Measurements from ENCODE around the gene BNIP2. TPM values are rescaled to one million over a fixed set of nuclear protein-coding genes. Genes with fewer than 3 reads are reported as not detected.

The BNIP2 gene
- total and polyA plus RNA-seq, 2 of the 13 experiments (the other 11 are each of a cell fraction or from before 2014, with no cell fraction given): 17.4 to 57.6 TPM

GRCh38 chr15:59656897-59657634 is 32.1 kb downstream of the BNIP2 start, which contains the start of gene GTF2A2 (continued):
- TF ChIP-seq, protein P1, sequence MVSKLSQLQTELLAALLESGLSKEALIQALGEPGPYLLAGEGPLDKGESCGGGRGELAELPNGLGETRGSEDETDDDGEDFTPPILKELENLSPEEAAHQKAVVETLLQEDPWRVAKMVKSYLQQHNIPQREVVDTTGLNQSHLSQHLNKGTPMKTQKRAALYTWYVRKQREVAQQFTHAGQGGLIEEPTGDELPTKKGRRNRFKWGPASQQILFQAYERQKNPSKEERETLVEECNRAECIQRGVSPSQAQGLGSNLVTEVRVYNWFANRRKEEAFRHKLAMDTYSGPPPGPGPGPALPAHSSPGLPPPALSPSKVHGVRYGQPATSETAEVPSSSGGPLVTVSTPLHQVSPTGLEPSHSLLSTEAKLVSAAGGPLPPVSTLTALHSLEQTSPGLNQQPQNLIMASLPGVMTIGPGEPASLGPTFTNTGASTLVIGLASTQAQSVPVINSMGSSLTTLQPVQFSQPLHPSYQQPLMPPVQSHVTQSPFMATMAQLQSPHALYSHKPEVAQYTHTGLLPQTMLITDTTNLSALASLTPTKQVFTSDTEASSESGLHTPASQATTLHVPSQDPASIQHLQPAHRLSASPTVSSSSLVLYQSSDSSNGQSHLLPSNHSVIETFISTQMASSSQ (IDR thresholded peaks at IDR 0.05; ENCODE audit: low read depth): no peak
- TF ChIP-seq, protein P1 (CRISPR knock-in tag; IDR thresholded peaks at IDR 0.05; ENCODE audit: borderline replicate concordance): peak; percentile 50; the same call in 1 of the 2 replicates
- TF ChIP-seq, protein P2, sequence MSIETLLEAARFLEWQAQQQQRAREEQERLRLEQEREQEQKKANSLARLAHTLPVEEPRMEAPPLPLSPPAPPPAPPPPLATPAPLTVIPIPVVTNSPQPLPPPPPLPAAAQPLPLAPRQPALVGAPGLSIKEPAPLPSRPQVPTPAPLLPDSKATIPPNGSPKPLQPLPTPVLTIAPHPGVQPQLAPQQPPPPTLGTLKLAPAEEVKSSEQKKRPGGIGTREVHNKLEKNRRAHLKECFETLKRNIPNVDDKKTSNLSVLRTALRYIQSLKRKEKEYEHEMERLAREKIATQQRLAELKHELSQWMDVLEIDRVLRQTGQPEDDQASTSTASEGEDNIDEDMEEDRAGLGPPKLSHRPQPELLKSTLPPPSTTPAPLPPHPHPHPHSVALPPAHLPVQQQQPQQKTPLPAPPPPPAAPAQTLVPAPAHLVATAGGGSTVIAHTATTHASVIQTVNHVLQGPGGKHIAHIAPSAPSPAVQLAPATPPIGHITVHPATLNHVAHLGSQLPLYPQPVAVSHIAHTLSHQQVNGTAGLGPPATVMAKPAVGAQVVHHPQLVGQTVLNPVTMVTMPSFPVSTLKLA (IDR thresholded peaks at IDR 0.05): no peak
- TF ChIP-seq KLF9 (CRISPR knock-in tag; IDR thresholded peaks at IDR 0.05; ENCODE audit: low read depth) (no peak), GZF1 (CRISPR knock-in tag; IDR thresholded peaks at IDR 0.05) (no peak), PTBP1 (IDR thresholded peaks at IDR 0.05; ENCODE audit: low read depth, low read length, poor library complexity, severe bottlenecking) (no peak), ZNF430 (CRISPR knock-in tag; IDR thresholded peaks at IDR 0.05) (no peak), SP1 (IDR thresholded peaks at IDR 0.05) (no peak), SP1 (CRISPR knock-in tag; IDR thresholded peaks at IDR 0.05) (peak; percentile 81), TFDP1 (CRISPR knock-in tag; IDR thresholded peaks at IDR 0.05; ENCODE audit: borderline replicate concordance) (peak; percentile 61; the same call in 1 of the 2 replicates), JARID2 (CRISPR knock-in tag; IDR thresholded peaks at IDR 0.05; ENCODE audit: insufficient replicate concordance) (no peak), ZNF263 (CRISPR knock-in tag; IDR thresholded peaks at IDR 0.05) (no peak), MAFF (IDR thresholded peaks at IDR 0.05; ENCODE audit: low read depth, low read length) (no peak), ZNF761 (CRISPR knock-in tag; conservative IDR thresholded peaks at IDR 0.05) (0 out of 2 replicates have a peak, but pooled peaks have one; percentile 61)
- TF ChIP-seq, protein P3, sequence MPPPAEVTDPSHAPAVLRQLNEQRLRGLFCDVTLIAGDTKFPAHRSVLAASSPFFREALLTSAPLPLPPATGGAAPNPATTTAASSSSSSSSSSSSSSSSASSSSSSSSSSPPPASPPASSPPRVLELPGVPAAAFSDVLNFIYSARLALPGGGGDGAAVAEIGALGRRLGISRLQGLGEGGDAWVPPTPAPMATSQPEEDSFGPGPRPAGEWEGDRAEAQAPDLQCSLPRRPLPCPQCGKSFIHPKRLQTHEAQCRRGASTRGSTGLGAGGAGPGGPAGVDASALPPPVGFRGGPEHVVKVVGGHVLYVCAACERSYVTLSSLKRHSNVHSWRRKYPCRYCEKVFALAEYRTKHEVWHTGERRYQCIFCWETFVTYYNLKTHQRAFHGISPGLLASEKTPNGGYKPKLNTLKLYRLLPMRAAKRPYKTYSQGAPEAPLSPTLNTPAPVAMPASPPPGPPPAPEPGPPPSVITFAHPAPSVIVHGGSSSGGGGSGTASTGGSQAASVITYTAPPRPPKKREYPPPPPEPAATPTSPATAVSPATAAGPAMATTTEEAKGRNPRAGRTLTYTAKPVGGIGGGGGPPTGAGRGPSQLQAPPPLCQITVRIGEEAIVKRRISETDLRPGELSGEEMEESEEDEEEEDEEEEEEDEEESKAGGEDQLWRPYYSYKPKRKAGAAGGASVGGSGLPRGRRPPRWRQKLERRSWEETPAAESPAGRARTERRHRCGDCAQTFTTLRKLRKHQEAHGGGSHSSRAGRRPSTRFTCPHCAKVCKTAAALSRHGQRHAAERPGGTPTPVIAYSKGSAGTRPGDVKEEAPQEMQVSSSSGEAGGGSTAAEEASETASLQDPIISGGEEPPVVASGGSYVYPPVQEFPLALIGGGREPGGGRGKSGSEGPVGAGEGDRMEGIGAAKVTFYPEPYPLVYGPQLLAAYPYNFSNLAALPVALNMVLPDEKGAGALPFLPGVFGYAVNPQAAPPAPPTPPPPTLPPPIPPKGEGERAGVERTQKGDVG (CRISPR knock-in tag; IDR thresholded peaks at IDR 0.05; ENCODE audit: borderline replicate concordance): no peak
- TF ChIP-seq, protein P4, sequence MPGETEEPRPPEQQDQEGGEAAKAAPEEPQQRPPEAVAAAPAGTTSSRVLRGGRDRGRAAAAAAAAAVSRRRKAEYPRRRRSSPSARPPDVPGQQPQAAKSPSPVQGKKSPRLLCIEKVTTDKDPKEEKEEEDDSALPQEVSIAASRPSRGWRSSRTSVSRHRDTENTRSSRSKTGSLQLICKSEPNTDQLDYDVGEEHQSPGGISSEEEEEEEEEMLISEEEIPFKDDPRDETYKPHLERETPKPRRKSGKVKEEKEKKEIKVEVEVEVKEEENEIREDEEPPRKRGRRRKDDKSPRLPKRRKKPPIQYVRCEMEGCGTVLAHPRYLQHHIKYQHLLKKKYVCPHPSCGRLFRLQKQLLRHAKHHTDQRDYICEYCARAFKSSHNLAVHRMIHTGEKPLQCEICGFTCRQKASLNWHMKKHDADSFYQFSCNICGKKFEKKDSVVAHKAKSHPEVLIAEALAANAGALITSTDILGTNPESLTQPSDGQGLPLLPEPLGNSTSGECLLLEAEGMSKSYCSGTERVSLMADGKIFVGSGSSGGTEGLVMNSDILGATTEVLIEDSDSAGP (CRISPR knock-in tag; IDR thresholded peaks at IDR 0.05; ENCODE audit: borderline replicate concordance): no peak; the same call in 1 of the 2 replicates
